ENCODE data around the gene PGAP1.

Gene PGAP1

GRCh38 chr2:196926562-196927375 is at the start of gene PGAP1:
Gene PGAP1, minus strand, starts transcription at chr2:196926707. Its CDS starts 91 bp downstream, at chr2:196926616.
- DNase-seq (ENCODE audit: low read depth): peak; percentile 51

GRCh38 chr2:196974970-196975369 is 48.5 kb upstream of the PGAP1 start:
- no peak for DNase-seq (ENCODE audit: low read depth)

GRCh38 chr2:196971574-196972279 is 45.2 kb upstream of the PGAP1 start:
- no peak for DNase-seq (ENCODE audit: low read depth)

- no peak for DNase-seq (ENCODE audit: low read depth)
Observed at GRCh38 chr2:196970099-196970498, 43.6 kb upstream of the PGAP1 start.

GRCh38 chr2:196968516-196968915 is 42.0 kb upstream of the PGAP1 start:
- no peak for DNase-seq (ENCODE audit: low read depth)

- no peak for DNase-seq (ENCODE audit: low read depth)
Observed at GRCh38 chr2:196967775-196968174, 41.3 kb upstream of the PGAP1 start.

GRCh38 chr2:196967116-196967515 is 40.6 kb upstream of the PGAP1 start:
- DNase-seq (ENCODE audit: low read depth): no peak

GRCh38 chr2:196966061-196966460 is 39.6 kb upstream of the PGAP1 start:
- no peak for DNase-seq (ENCODE audit: low read depth)

GRCh38 chr2:196965651-196966050 is 39.1 kb upstream of the PGAP1 start:
- DNase-seq (ENCODE audit: low read depth): no peak

GRCh38 chr2:196963961-196964360 is 37.5 kb upstream of the PGAP1 start:
- no peak for DNase-seq (ENCODE audit: low read depth)

- DNase-seq (ENCODE audit: low read depth): no peak
Observed at GRCh38 chr2:196963043-196963442, 36.5 kb upstream of the PGAP1 start.

- DNase-seq (ENCODE audit: low read depth): no peak
Observed at GRCh38 chr2:196962325-196962724, 35.8 kb upstream of the PGAP1 start.

- DNase-seq (ENCODE audit: low read depth): no peak
Observed at GRCh38 chr2:196961889-196962288, 35.4 kb upstream of the PGAP1 start.

GRCh38 chr2:196959734-196960338 is 33.3 kb upstream of the PGAP1 start:
- DNase-seq (ENCODE audit: low read depth): no peak

- no peak for DNase-seq (ENCODE audit: low read depth)
Observed at GRCh38 chr2:196959281-196959680, 32.8 kb upstream of the PGAP1 start.

- no peak for DNase-seq (ENCODE audit: low read depth)
Observed at GRCh38 chr2:196957881-196958525, 31.5 kb upstream of the PGAP1 start.

GRCh38 chr2:196957442-196957841 is 30.9 kb upstream of the PGAP1 start:
- no peak for DNase-seq (ENCODE audit: low read depth)

GRCh38 chr2:196956069-196956468 is 29.6 kb upstream of the PGAP1 start:
- no peak for DNase-seq (ENCODE audit: low read depth)

GRCh38 chr2:196955036-196955435 is 28.5 kb upstream of the PGAP1 start:
- no peak for DNase-seq (ENCODE audit: low read depth)

GRCh38 chr2:196954001-196954400 is 27.5 kb upstream of the PGAP1 start:
- DNase-seq (ENCODE audit: low read depth): no peak

GRCh38 chr2:196952936-196953335 is 26.4 kb upstream of the PGAP1 start:
- DNase-seq (ENCODE audit: low read depth): no peak

- no peak for DNase-seq (ENCODE audit: low read depth)
Observed at GRCh38 chr2:196951973-196952372, 25.5 kb upstream of the PGAP1 start.

GRCh38 chr2:196949116-196949515 is 22.6 kb upstream of the PGAP1 start:
- no peak for DNase-seq (ENCODE audit: low read depth)

All from stimulated activated CD8-positive, alpha-beta memory T cell treated with anti-CD3 and anti-CD28 coated beads, Interleukin-15, amount 100 ng/mL, for 1 hour (primary cell).